ENCODE measurements around the gene ALG9. TPM values are rescaled to one million over a fixed set of nuclear protein-coding genes. Genes with fewer than 3 reads are reported as not detected.

Gene ALG9
- total RNA-seq, 1 experiment from 2014 or later: 23.7 TPM

DNA sequence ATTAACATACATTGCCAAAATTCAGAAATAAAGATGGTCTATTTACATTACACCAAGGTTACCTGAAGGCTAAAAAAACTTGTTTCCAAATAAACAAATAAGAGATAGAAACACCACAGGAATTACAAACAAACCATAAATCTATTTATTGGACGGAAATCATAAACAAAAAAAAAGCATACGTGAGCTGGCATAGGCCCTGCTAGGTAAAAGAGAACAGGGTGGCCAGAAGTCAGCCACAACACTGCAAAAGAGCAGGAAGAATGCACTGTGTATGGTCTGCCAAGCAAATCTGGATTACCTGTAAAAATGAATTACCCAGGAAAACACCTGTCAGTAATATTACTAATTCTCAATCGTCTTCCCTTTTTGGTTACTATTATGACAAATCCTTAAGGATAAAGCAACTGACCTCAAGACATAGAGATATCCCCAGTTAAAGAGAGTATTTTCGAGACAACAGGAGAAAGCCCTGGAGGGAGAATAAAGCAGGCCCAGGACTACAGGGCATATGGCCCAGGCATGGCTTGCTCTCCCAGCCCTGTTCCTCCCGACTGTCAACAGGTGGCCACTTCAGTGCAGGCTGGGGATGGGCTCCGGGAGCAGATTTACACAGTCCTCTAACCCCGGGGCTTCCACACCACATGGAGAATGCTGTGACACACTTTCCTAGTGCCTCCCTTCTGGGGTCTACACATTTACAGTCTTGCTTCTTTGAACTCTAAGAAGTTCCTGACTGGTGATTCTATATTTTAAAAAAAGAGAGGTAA is 123.2 kb downstream of the ALG9 start:
- Histone ChIP-seq H3K9me3 (ENCODE audit: control insufficient read depth in 1 of 2, insufficient read depth in 1 of 2, low read depth in 1 of 2, low read length in 2 of 2) (no peaks in the 10 kb centered on the region), H3K9me2 (ENCODE audit: insufficient read depth) (no peaks in the 10 kb centered on the region), H3K4me2 (ENCODE audit: low read length) (no peak overlapping the region), H3K27ac (ENCODE audit: low read depth, low read length) (no peak overlapping the region), H3K36me3 (ENCODE audit: control insufficient read depth in 1 of 2, insufficient read depth in 2 of 2, low read length in 2 of 2) (peaks cover 8 to 26% of the 10 kb centered on the region in 2 experiments), H3K79me2 (ENCODE audit: insufficient read depth, low read length) (no peaks in the 10 kb centered on the region), H3K27me3 (ENCODE audit: insufficient read depth, low read length) (no peaks in the 10 kb centered on the region), H2AFZ (ENCODE audit: low read depth, low read length, poor library complexity, severe bottlenecking) (no peak overlapping the region), H4K20me1 (ENCODE audit: insufficient read depth) (no peaks in the 10 kb centered on the region), H3K9ac (ENCODE audit: low read length) (no peak overlapping the region), H3K4me3 (replicated peaks in 1 of 2; ENCODE audit: low read depth in 1 of 2, low read length in 2 of 2) (no peak overlapping the region), H3K4me1 (ENCODE audit: control insufficient read depth in 1 of 2, insufficient read depth in 2 of 2, low read length in 2 of 2) (peaks cover 0 to 13% of the 10 kb centered on the region in 2 experiments; a peak in 2 of 4 replicates)
- ChIA-PET CTCF (interaction anchor here (1.2 kb wide), 1 partner anchor 29 kb away, joined by 3 read pairs; no protein-coding TSS in a partner anchor), RAD21 (ENCODE audit: low non-redundant PET in 1 of 2, low total read pairs in 2 of 2, uncharacterized antibody in 2 of 2, unreplicated experiment in 2 of 2) (no interaction called here), POLR2A (no interaction called here)
- no peak for DNase-seq (ENCODE audit: low read depth, low spot score)
- no peak; the same call in 1 of the 2 replicates for ATAC-seq
- TF ChIP-seq JUND (IDR thresholded peaks at IDR 0.05): no peak
- TF ChIP-seq, protein P1, sequence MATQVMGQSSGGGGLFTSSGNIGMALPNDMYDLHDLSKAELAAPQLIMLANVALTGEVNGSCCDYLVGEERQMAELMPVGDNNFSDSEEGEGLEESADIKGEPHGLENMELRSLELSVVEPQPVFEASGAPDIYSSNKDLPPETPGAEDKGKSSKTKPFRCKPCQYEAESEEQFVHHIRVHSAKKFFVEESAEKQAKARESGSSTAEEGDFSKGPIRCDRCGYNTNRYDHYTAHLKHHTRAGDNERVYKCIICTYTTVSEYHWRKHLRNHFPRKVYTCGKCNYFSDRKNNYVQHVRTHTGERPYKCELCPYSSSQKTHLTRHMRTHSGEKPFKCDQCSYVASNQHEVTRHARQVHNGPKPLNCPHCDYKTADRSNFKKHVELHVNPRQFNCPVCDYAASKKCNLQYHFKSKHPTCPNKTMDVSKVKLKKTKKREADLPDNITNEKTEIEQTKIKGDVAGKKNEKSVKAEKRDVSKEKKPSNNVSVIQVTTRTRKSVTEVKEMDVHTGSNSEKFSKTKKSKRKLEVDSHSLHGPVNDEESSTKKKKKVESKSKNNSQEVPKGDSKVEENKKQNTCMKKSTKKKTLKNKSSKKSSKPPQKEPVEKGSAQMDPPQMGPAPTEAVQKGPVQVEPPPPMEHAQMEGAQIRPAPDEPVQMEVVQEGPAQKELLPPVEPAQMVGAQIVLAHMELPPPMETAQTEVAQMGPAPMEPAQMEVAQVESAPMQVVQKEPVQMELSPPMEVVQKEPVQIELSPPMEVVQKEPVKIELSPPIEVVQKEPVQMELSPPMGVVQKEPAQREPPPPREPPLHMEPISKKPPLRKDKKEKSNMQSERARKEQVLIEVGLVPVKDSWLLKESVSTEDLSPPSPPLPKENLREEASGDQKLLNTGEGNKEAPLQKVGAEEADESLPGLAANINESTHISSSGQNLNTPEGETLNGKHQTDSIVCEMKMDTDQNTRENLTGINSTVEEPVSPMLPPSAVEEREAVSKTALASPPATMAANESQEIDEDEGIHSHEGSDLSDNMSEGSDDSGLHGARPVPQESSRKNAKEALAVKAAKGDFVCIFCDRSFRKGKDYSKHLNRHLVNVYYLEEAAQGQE (IDR thresholded peaks at IDR 0.05; ENCODE audit: low read depth): no peak
- TF ChIP-seq, protein P2, sequence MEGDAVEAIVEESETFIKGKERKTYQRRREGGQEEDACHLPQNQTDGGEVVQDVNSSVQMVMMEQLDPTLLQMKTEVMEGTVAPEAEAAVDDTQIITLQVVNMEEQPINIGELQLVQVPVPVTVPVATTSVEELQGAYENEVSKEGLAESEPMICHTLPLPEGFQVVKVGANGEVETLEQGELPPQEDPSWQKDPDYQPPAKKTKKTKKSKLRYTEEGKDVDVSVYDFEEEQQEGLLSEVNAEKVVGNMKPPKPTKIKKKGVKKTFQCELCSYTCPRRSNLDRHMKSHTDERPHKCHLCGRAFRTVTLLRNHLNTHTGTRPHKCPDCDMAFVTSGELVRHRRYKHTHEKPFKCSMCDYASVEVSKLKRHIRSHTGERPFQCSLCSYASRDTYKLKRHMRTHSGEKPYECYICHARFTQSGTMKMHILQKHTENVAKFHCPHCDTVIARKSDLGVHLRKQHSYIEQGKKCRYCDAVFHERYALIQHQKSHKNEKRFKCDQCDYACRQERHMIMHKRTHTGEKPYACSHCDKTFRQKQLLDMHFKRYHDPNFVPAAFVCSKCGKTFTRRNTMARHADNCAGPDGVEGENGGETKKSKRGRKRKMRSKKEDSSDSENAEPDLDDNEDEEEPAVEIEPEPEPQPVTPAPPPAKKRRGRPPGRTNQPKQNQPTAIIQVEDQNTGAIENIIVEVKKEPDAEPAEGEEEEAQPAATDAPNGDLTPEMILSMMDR (IDR thresholded peaks at IDR 0.05 in 2 of 3, conservative IDR thresholded peaks at IDR 0.05 in 1 of 3; ENCODE audit: borderline replicate concordance in 1 of 3, insufficient read depth in 1 of 3, low read depth in 2 of 3, low read length in 2 of 3): no peak
- BruUV-seq (replicated peaks): no TSS peak
- intact Hi-C loops (cut with micrococcal nuclease): no loop called here

All from HCT116 (cell line).